K562 (cell line): ENCODE measurements around the gene CUL9. TPM values are rescaled to one million over a fixed set of nuclear protein-coding genes. Genes with fewer than 3 reads are reported as not detected.
A peak's percentile ranks its signal among the peaks of the same experiment; 100 is the strongest.

Experiments
- ATF3 ChIP-seq, 2 experiments: fragments of 450-650 bp in 1 of 2; sonication (generic) in 1 of 2; formaldehyde crosslinking in 1 of 2; IDR thresholded peaks in 1 of 2; conservative IDR thresholded peaks in 1 of 2; 2 replicates each; pipeline versions ENCODE4 v1.6.1 to v1.8.1; 2016 to 2023; ENCODE audit warnings: mild to moderate bottlenecking in 2 of 2, moderate library complexity in 2 of 2, inconsistent platforms in 1 of 2, missing genetic modification reagents in 1 of 2
- E2F1 ChIP-seq: sonication (generic); formaldehyde crosslinking; IDR thresholded peaks from 2 replicates; pipeline ENCODE4 v1.8.1; 2023; ENCODE audit warnings: mild to moderate bottlenecking, missing genetic modification reagents, moderate library complexity
- FOXA3 ChIP-seq, 2 experiments: fragments of 450-650 bp in 1 of 2; sonication (generic) in 1 of 2; formaldehyde crosslinking; IDR thresholded peaks in 1 of 2; conservative IDR thresholded peaks in 1 of 2; 2 replicates each; pipeline versions ENCODE4 v1.4.0 to v1.8.0; 2020 to 2022; ENCODE audit warnings: mild to moderate bottlenecking in 2 of 2, missing genetic modification reagents in 1 of 2
- FOXK1 ChIP-seq: sonication (generic); formaldehyde crosslinking; IDR thresholded peaks from 2 replicates; pipeline ENCODE4 v1.8.0; 2022; ENCODE audit warnings: missing genetic modification reagents, mild to moderate bottlenecking, borderline replicate concordance
- STAT6 ChIP-seq: sonication (generic); formaldehyde crosslinking; IDR thresholded peaks from 2 replicates; pipeline ENCODE4 v1.8.1; 2023; ENCODE audit warnings: mild to moderate bottlenecking, missing genetic modification reagents
- polyA plus RNA-seq, 8 experiments: library from polyadenylated mRNA; depleted of rRNA in 4 of 8; stranded (reverse) in 5 of 8; unstranded in 3 of 8; fragments of >200 nt; fragmentation: Nextera tagmentation in 2 of 8; fragmentation: Illumina TruSeq in 1 of 8; extraction: Ambion mirVana in 2 of 8; extraction: Trizol in 1 of 8; gene quantifications; 2 replicates each; pipeline versions ENCODE4 v1.2.1 to v1.2.3, GENCODE V29; 2011 to 2014; ENCODE audit warnings: inconsistent platforms in 1 of 8, missing spikeins in 1 of 8
- total RNA-seq, 7 experiments: library from RNA; depleted of rRNA in 6 of 7; stranded (reverse); fragments of >200 nt in 6 of 7; fragmentation: Illumina TruSeq in 2 of 7; extraction: Trizol in 2 of 7; gene quantifications; 2 replicates each; pipeline versions ENCODE4 v1.2.1 to v1.2.3, GENCODE V29; 2011 to 2021; ENCODE audit warnings: low replicate concordance in 1 of 7

Gene CUL9
- total and polyA plus RNA-seq, 9 of the 15 experiments (the other 6 are each of a cell fraction or from before 2014, with no cell fraction given): 0.50 to 20.7 (median 6.6) TPM

- TF ChIP-seq ATF3 (IDR thresholded peaks at IDR 0.05) (peak; percentile 49; the same call in 1 of the 2 replicates), ATF3 (CRISPR knock-in tag; conservative IDR thresholded peaks at IDR 0.05) (no peak), E2F1 (no peak), FOXA3 (CRISPR knock-in tag; conservative IDR thresholded peaks at IDR 0.05 in 1 of 2, IDR thresholded peaks at IDR 0.05 in 1 of 2) (0 out of 4 replicates have a peak, but pooled peaks of 1 of the 2 experiments have one; percentile 5), FOXK1 (CRISPR knock-in tag) (0 out of 2 replicates have a peak, but pooled peaks have one; percentile 34), STAT6 (CRISPR knock-in tag) (no peak)
Observed at GRCh38 chr6:43173591-43174262, 8.3 kb upstream of the CUL9 start (continued).
